Endothelial cell of umbilical vein (primary cell): ENCODE results near the gene MYZAP. TPM values are rescaled to one million over a fixed set of nuclear protein-coding genes. Genes with fewer than 3 reads are reported as not detected.

ENCODE experiments used
- BruUV-seq: library from RNA; stranded (reverse); fragments of 400-500 nt; replicated peaks from 2 replicates; lab custom pipeline; 2021; lab: Mats Ljungman, UMichigan
- CTCF ChIA-PET: fragments of 300-600, 350-600 bp; sonication (Branson Sonifier 250); formaldehyde crosslinking; loops from one replicate; lab custom pipeline; 2021; ENCODE audit warnings: antibody characterized with exemption, inconsistent platforms; lab: Charles Lee
- POLR2A ChIA-PET: fragments of 300-600, 350-600 bp; sonication (Branson Sonifier 250); formaldehyde crosslinking; loops from one replicate; lab custom pipeline; 2021; ENCODE audit warnings: antibody characterized with exemption, inconsistent platforms; lab: Charles Lee
- DNase-seq: peaks from one replicate; pipeline ENCODE4 v3.0.0-alpha.2; 2011; ENCODE audit warnings: low read depth, low spot score
- FAIRE-seq: peaks from 2 replicates; lab custom pipeline; 2011; peaks lifted over from hg19 to GRCh38; lab: Jason Lieb, UNC
- H2AFZ ChIP-seq: 2 replicates; pipeline ENCODE4 v1.6.0; 2012; ENCODE audit warnings: low read depth, low read length, control low read depth, inconsistent platforms
- H3K27ac ChIP-seq: 2 replicates; pipeline ENCODE4 v1.5.1; 2011; ENCODE audit warnings: low read depth, mild to moderate bottlenecking, control low read depth, low read length, moderate library complexity; ENCODE audit not compliant: insufficient read depth
- H3K27me3 ChIP-seq, 2 experiments: 2 replicates each; pipeline versions ENCODE4 v1.6.0 to v1.6.1; 2011; ENCODE audit warnings: low read length in 2 of 2, mixed read lengths in 1 of 2; ENCODE audit not compliant: control insufficient read depth in 2 of 2, insufficient read depth in 2 of 2
- H3K36me3 ChIP-seq, 2 experiments: 2 replicates in 1 of 2; 3 replicates in 1 of 2; pipeline ENCODE4 v1.5.1; 2011; ENCODE audit warnings: low read length in 2 of 2, mild to moderate bottlenecking in 1 of 2, moderate library complexity in 1 of 2; ENCODE audit not compliant: control insufficient read depth in 2 of 2, insufficient read depth in 2 of 2; ENCODE audit errors: extremely low read depth in 1 of 2
- H3K4me1 ChIP-seq: 3 replicates; pipeline ENCODE4 v1.5.1; 2011; ENCODE audit warnings: mild to moderate bottlenecking, low read length; ENCODE audit not compliant: control insufficient read depth, insufficient read depth; ENCODE audit errors: extremely low read depth
- H3K4me2 ChIP-seq: 2 replicates; pipeline ENCODE4 v1.6.1; 2011; ENCODE audit warnings: low read length, control low read depth, mixed read lengths; ENCODE audit not compliant: insufficient read depth
- H3K4me3 ChIP-seq, 3 experiments: fragments of 200-600 bp in 1 of 3; sonication (generic), shearing (Covaris generic) in 1 of 3; replicated peaks in 1 of 3; 2 replicates each; pipeline ENCODE4 v1.5.1; 2011 to 2016; ENCODE audit warnings: control low read depth in 3 of 3, low read length in 3 of 3, mild to moderate bottlenecking in 2 of 3, inconsistent platforms in 1 of 3, low read depth in 1 of 3, moderate library complexity in 1 of 3; ENCODE audit not compliant: insufficient read depth in 1 of 3
- H3K79me2 ChIP-seq: 2 replicates; pipeline ENCODE4 v1.6.0; 2012; ENCODE audit warnings: low read length, inconsistent platforms; ENCODE audit not compliant: control insufficient read depth, insufficient read depth
- H3K9ac ChIP-seq: replicated peaks from 2 replicates; pipeline ENCODE3; 2011; ENCODE audit warnings: low read length, control low read depth; ENCODE audit not compliant: insufficient read depth; ENCODE audit errors: extremely low read depth
- H3K9me1 ChIP-seq: replicated peaks from 3 replicates; pipeline ENCODE4 v1.6.0; 2011; ENCODE audit warnings: mild to moderate bottlenecking, low read length; ENCODE audit not compliant: control insufficient read depth, insufficient read depth; ENCODE audit errors: extremely low read depth
- H3K9me3 ChIP-seq: replicated peaks from 2 replicates; pipeline ENCODE4 v1.5.1; 2012; ENCODE audit warnings: low read length, inconsistent platforms; ENCODE audit not compliant: control insufficient read depth, insufficient read depth
- H4K20me1 ChIP-seq: replicated peaks from 2 replicates; pipeline ENCODE3; 2011; ENCODE audit warnings: mild to moderate bottlenecking, low read length; ENCODE audit not compliant: control insufficient read depth, insufficient read depth; ENCODE audit errors: extremely low read depth
- CTCF ChIP-seq, 2 donors: IDR thresholded peaks; 1 replicate in 1 of 2; 2 replicates in 1 of 2; pipeline ENCODE4 v1.5.1; 2011; ENCODE audit warnings: low read length in 2 of 2, mild to moderate bottlenecking in 2 of 2, moderate library complexity in 2 of 2, control low read depth in 1 of 2, inconsistent platforms in 1 of 2, low read depth in 1 of 2; ENCODE audit not compliant: insufficient read depth in 1 of 2; ENCODE audit errors: extremely low read depth in 1 of 2
- EZH2 ChIP-seq: IDR thresholded peaks from 2 replicates; pipeline ENCODE4 v1.6.1; 2012; ENCODE audit warnings: borderline replicate concordance, low read depth, mild to moderate bottlenecking, moderate library complexity, low read length, inconsistent platforms; ENCODE audit not compliant: severe bottlenecking
- FOS ChIP-seq: IDR thresholded peaks from 2 replicates; pipeline ENCODE4 v1.6.1; 2011; ENCODE audit warnings: mild to moderate bottlenecking, low read length, moderate library complexity, borderline replicate concordance; ENCODE audit not compliant: insufficient read depth
- GATA2 ChIP-seq: IDR thresholded peaks from 2 replicates; pipeline ENCODE4 v1.7.0; 2011; ENCODE audit warnings: low read depth, mild to moderate bottlenecking, moderate library complexity, mixed read lengths, low read length; ENCODE audit not compliant: insufficient read length, insufficient read depth
- JUN ChIP-seq: IDR thresholded peaks from 2 replicates; pipeline ENCODE4 v1.6.1; 2011; ENCODE audit warnings: borderline replicate concordance, low read depth; ENCODE audit not compliant: insufficient read length, insufficient read depth
- MAX ChIP-seq: IDR thresholded peaks from 2 replicates; pipeline ENCODE4 v1.6.1; 2011; ENCODE audit not compliant: insufficient read depth, insufficient read length
- MYC ChIP-seq: IDR thresholded peaks from one replicate; pipeline ENCODE4 v1.6.1; 2011; ENCODE audit warnings: mild to moderate bottlenecking, low read depth, low read length
- POLR2A ChIP-seq: IDR thresholded peaks from 2 replicates; pipeline ENCODE4 v1.6.1; 2012; ENCODE audit warnings: low read depth, mild to moderate bottlenecking, control low read depth, low read length
- POLR2AphosphoS5 ChIP-seq: IDR thresholded peaks from 2 replicates; pipeline ENCODE4 v1.6.1; 2012; ENCODE audit warnings: low read depth, mild to moderate bottlenecking, control low read depth, low read length, moderate library complexity; ENCODE audit not compliant: insufficient read depth
- dilution Hi-C: fragments of 300-500 bp; cut with MboI; formaldehyde crosslinking; loops from one replicate; pipeline ENCODE4 v1.15.0; 2019; ENCODE audit warnings: low sequenced_read_pairs; ENCODE audit not compliant: extremely low pct_ligation_motif_present
- intact Hi-C: fragments of 100-400 bp; cut with micrococcal nuclease; formaldehyde crosslinking; loops from one replicate; pipeline ENCODE4 v1.10.0; 2022
- polyA plus RNA-seq, 4 experiments: library from polyadenylated mRNA; depleted of rRNA in 3 of 4; stranded (reverse) in 3 of 4; unstranded in 1 of 4; fragments of >200 nt; gene quantifications; 2 replicates each; pipeline versions ENCODE4 v1.2.1 to v1.2.3, GENCODE V29; 2011 to 2012; ENCODE audit warnings: missing spikeins in 1 of 4
- total RNA-seq: library from RNA; stranded (reverse); gene quantifications from 2 replicates; pipeline ENCODE4 v1.2.3, GENCODE V29; 2021

Gene MYZAP
- total and polyA plus RNA-seq, 2 donors (not counting 3 experiments of a cell fraction or from before 2014, with no cell fraction given) = 6.3 to 8.1 TPM

- Histone ChIP-seq H3K79me2 (no peaks in the 10 kb centered on the region), H3K4me2 (no peak overlapping the region), H4K20me1 (no peaks in the 10 kb centered on the region), H3K4me3 (no peak overlapping the region), H3K9me1 (no peaks in the 10 kb centered on the region), H3K27ac (no peak overlapping the region), H3K27me3 (no peaks in the 10 kb centered on the region), H3K9ac (no peak overlapping the region), H3K36me3 (peaks cover 0 to 12% of the 10 kb centered on the region in 2 experiments), H3K4me1 (peaks cover 11% of the 10 kb centered on the region), H3K9me3 (no peaks in the 10 kb centered on the region), H2AFZ (no peak overlapping the region)
- TF ChIP-seq FOS = no peak
- dilution Hi-C loops = no loop called here
- CTCF ChIA-PET = interaction anchor here (0.9 to 2.0 kb wide), 7 partner anchors 9 to 104 kb away, joined by 3 to 8 read pairs (median 3); partner anchors contain the start of gene POLR2M
- FAIRE-seq (peak; percentile 56), DNase-seq (peak; percentile 77)
- no TSS peak for BruUV-seq
- intact Hi-C loops = no loop called here
- POLR2A ChIA-PET = no interaction called here
Observed at GRCh38 chr15:57647071-57647790, 55.5 kb downstream of the MYZAP start.

GRCh38 chr15:57647791-57648130 lies 56.1 kb downstream of the MYZAP start:
- no peak for TF ChIP-seq POLR2AphosphoS5
- TF ChIP-seq EZH2 = no peak
- TF ChIP-seq MAX = no peak
- no peak for TF ChIP-seq CTCF (IDR thresholded peaks at IDR 0.05; ENCODE audit: extremely low read depth in 1 of 2, insufficient read depth in 1 of 2, low read depth in 1 of 2, low read length in 2 of 2)
- TF ChIP-seq JUN = no peak
- no peak for TF ChIP-seq FOS
- no peak for TF ChIP-seq MYC
- TF ChIP-seq POLR2A = no peak
- no peak for TF ChIP-seq GATA2
- no peaks in the 10 kb centered on the region for H3K79me2 ChIP-seq
- dilution Hi-C loops (no loop called here), intact Hi-C loops (no loop called here)
- no peaks in the 10 kb centered on the region for H3K9me3 ChIP-seq
- no TSS peak for BruUV-seq
- peaks cover 0 to 12% of the 10 kb centered on the region in 2 experiments for H3K36me3 ChIP-seq
- ChIA-PET CTCF (interaction anchor here (1.0 to 2.0 kb wide), 5 partner anchors 8 to 103 kb away, joined by 3 to 8 read pairs (median 3); no protein-coding TSS in a partner anchor), POLR2A (no interaction called here)
- no peak overlapping the region for H3K27ac ChIP-seq
- H3K4me2 ChIP-seq = no peak overlapping the region
- no peak overlapping the region for H3K9ac ChIP-seq
- DNase-seq = peak; percentile 51
- H2AFZ ChIP-seq = no peak overlapping the region
- H3K4me3 ChIP-seq = no peak overlapping the region
- no peaks in the 10 kb centered on the region for H3K9me1 ChIP-seq
- H4K20me1 ChIP-seq = no peaks in the 10 kb centered on the region
- H3K27me3 ChIP-seq = no peaks in the 10 kb centered on the region
- peaks cover 11% of the 10 kb centered on the region for H3K4me1 ChIP-seq
- peak; percentile 69 for FAIRE-seq
